Naive thymus-derived CD4-positive, alpha-beta T cell (primary cell): Measurements from ENCODE around the gene ADGRG3. TPM values are rescaled to one million over a fixed set of nuclear protein-coding genes. Genes with fewer than 3 reads are reported as not detected.

Experiments
- ATAC-seq: fragments of 150-1000 bp; cut with Tn5 transposase; 2 replicates; pipeline ENCODE4 v1.10.0; 2021; ENCODE audit warnings: mild to moderate bottlenecking, moderate library complexity
- CTCF ChIA-PET: fragments of 350-600 bp; sonication (Branson Sonifier 250); formaldehyde crosslinking; loops from one replicate; lab custom pipeline; 2021; ENCODE audit warnings: antibody characterized with exemption; lab: Charles Lee
- POLR2A ChIA-PET: fragments of 350-600 bp; sonication (Branson Sonifier 250); formaldehyde crosslinking; loops from one replicate; lab custom pipeline; 2021; ENCODE audit warnings: antibody characterized with exemption, inconsistent platforms; lab: Charles Lee
- DNase-seq, 9 donors: peaks; one replicate each; pipeline versions ENCODE4 v3.0.0 to v3.0.0-alpha.2; 2020 to 2022; ENCODE audit warnings: mixed read lengths in 1 of 9
- H3K27ac ChIP-seq: one replicate; pipeline ENCODE4 v1.7.0; 2013; ENCODE audit warnings: mild to moderate bottlenecking, low read depth, low read length, moderate library complexity
- H3K27me3 ChIP-seq, 2 donors: one replicate each; pipeline ENCODE4 v1.7.0; 2013; ENCODE audit warnings: low read length in 2 of 2, mild to moderate bottlenecking in 2 of 2, moderate library complexity in 2 of 2; ENCODE audit not compliant: control insufficient read depth in 2 of 2, insufficient read depth in 2 of 2
- H3K36me3 ChIP-seq, 3 experiments: 1 replicate in 2 of 3; 2 replicates in 1 of 3; pipeline ENCODE4 v1.7.0; 2013; ENCODE audit warnings: low read length in 3 of 3, mild to moderate bottlenecking in 3 of 3, moderate library complexity in 1 of 3; ENCODE audit not compliant: insufficient read depth in 3 of 3, control insufficient read depth in 2 of 3
- H3K4me1 ChIP-seq, 2 donors: one replicate each; pipeline ENCODE4 v1.7.0; 2013; ENCODE audit warnings: low read length in 2 of 2, mild to moderate bottlenecking in 2 of 2, moderate library complexity in 1 of 2; ENCODE audit not compliant: control insufficient read depth in 2 of 2, insufficient read depth in 2 of 2
- H3K4me3 ChIP-seq: 2 replicates; pipeline ENCODE4 v1.7.0; 2013; ENCODE audit warnings: mild to moderate bottlenecking, low read length
- H3K9me3 ChIP-seq, 3 experiments: 1 replicate in 2 of 3; 2 replicates in 1 of 3; pipeline ENCODE4 v1.7.0; 2013; ENCODE audit warnings: low read length in 3 of 3; ENCODE audit not compliant: control insufficient read depth in 2 of 3
- H3K27ac Mint-ChIP-seq, 9 donors: one replicate each; pipeline ENCODE4 v1.8.0; 2020 to 2022; ENCODE audit warnings: mixed read lengths in 9 of 9, mild to moderate bottlenecking in 8 of 9, moderate library complexity in 5 of 9, inconsistent platforms in 2 of 9
- H3K27me3 Mint-ChIP-seq, 5 donors: one replicate each; pipeline ENCODE4 v1.8.0; 2021 to 2022; ENCODE audit warnings: mixed read lengths in 5 of 5, mild to moderate bottlenecking in 1 of 5
- H3K36me3 Mint-ChIP-seq, 5 donors: one replicate each; pipeline ENCODE4 v1.8.0; 2020 to 2022; ENCODE audit warnings: mixed read lengths in 5 of 5, mild to moderate bottlenecking in 3 of 5, inconsistent platforms in 1 of 5
- H3K4me1 Mint-ChIP-seq, 7 donors: one replicate each; pipeline ENCODE4 v1.8.0; 2020 to 2022; ENCODE audit warnings: mixed read lengths in 7 of 7, mild to moderate bottlenecking in 3 of 7, inconsistent platforms in 1 of 7
- H3K4me3 Mint-ChIP-seq, 10 donors: one replicate each; pipeline ENCODE4 v1.8.0; 2020 to 2022; ENCODE audit warnings: mild to moderate bottlenecking in 10 of 10, mixed read lengths in 10 of 10, moderate library complexity in 6 of 10, inconsistent platforms in 2 of 10
- H3K9me3 Mint-ChIP-seq, 11 donors: one replicate each; pipeline ENCODE4 v1.8.0; 2020 to 2022; ENCODE audit warnings: mixed read lengths in 11 of 11, mild to moderate bottlenecking in 4 of 11, inconsistent platforms in 1 of 11, moderate library complexity in 1 of 11
- intact Hi-C, 2 donors: fragments of 100-400 bp; cut with micrococcal nuclease; formaldehyde crosslinking; loops; one replicate each; pipeline ENCODE4 v1.15.1; 2023
- polyA plus RNA-seq, 2 donors: library from polyadenylated mRNA; unstranded; fragments of 300-500 nt; fragmentation: Illumina TruSeq; gene quantifications; one replicate each; pipeline ENCODE4 v1.2.3, GENCODE V29; 2021
- total RNA-seq, 6 experiments: library from RNA in 5 of 6; stranded (reverse) in 5 of 6; gene quantifications; 1 replicate in 5 of 6; 2 replicates in 1 of 6; pipeline ENCODE4 v1.2.3 and lab custom pipeline; 2021 to 2026

The ADGRG3 gene
- total and polyA plus RNA-seq, 7 experiments from 2014 or later: 4.9 to 14.1 TPM; not detected in 5

GRCh38 chr16:57694725-57695679, 26.9 kb downstream of the ADGRG3 start, which contains the start of gene DRC7:
Gene DRC7 (plus strand): TSS chr16:57694806. CDS start chr16:57697950, 3,144 bp downstream.
- intact Hi-C loops: loop anchor here in 1 of 2 donors (5.0 kb wide), 1 partner anchor 42 kb away; the partner anchor contains the start of gene KATNB1
- H3K4me1 Mint-ChIP-seq: peaks cover 3 to 19% (median 10%) of the 10 kb centered on the region in 7 donors
- H3K27me3 Mint-ChIP-seq: peaks cover 0 to 9% (median 0%) of the 10 kb centered on the region in 5 donors
- peak within 1 kb of the TSS in 5 of 10 donors; percentile 4 to 75 (median 25) for H3K4me3 Mint-ChIP-seq
- peak within 1 kb of the TSS in 5 of 9 donors; percentile 48 to 87 (median 65) for H3K27ac Mint-ChIP-seq
- Histone ChIP-seq H3K4me1 (peaks cover 5% of the 10 kb centered on the region in 2 donors), H3K27me3 (no peaks in the 10 kb centered on the region), H3K4me3 (no peak within 1 kb of the TSS), H3K36me3 (no peaks in the 10 kb centered on the region), H3K9me3 (no peaks in the 10 kb centered on the region), H3K27ac (no peak within 1 kb of the TSS)
- CTCF ChIA-PET: no interaction called here
- POLR2A ChIA-PET: no interaction called here
- no peaks in the 10 kb centered on the region for H3K9me3 Mint-ChIP-seq
- no peaks in the 10 kb centered on the region for H3K36me3 Mint-ChIP-seq
- ATAC-seq: peak; percentile 60
- peak in 2 of 9 donors; percentile 7 to 8 for DNase-seq

GRCh38 chr16:57695680-57696069, 27.6 kb downstream of the ADGRG3 start:
- no peaks in the 10 kb centered on the region for H3K36me3 ChIP-seq
- Mint-ChIP-seq H3K4me1 (peaks cover 0 to 13% (median 6%) of the 10 kb centered on the region in 7 donors), H3K36me3 (no peaks in the 10 kb centered on the region), H3K9me3 (no peaks in the 10 kb centered on the region), H3K27ac (no peak overlapping the region), H3K4me3 (no peak overlapping the region), H3K27me3 (peaks cover 0 to 9% (median 0%) of the 10 kb centered on the region in 5 donors)
- H3K27me3 ChIP-seq: no peaks in the 10 kb centered on the region
- intact Hi-C loops: no loop called here
- H3K4me3 ChIP-seq: no peak overlapping the region
- no peaks in the 10 kb centered on the region for H3K9me3 ChIP-seq
- POLR2A ChIA-PET: no interaction called here
- H3K27ac ChIP-seq: no peak overlapping the region
- H3K4me1 ChIP-seq: no peaks in the 10 kb centered on the region
- ATAC-seq (no peak), DNase-seq (no peak)
- CTCF ChIA-PET: no interaction called here

GRCh38 chr16:57696240-57696639, 28.1 kb downstream of the ADGRG3 start:
- DNase-seq (no peak), ATAC-seq (no peak)
- POLR2A ChIA-PET: no interaction called here
- no peaks in the 10 kb centered on the region for H3K9me3 ChIP-seq
- H3K4me3 Mint-ChIP-seq: no peak overlapping the region
- no peaks in the 10 kb centered on the region for H3K36me3 Mint-ChIP-seq
- no peak overlapping the region for H3K27ac ChIP-seq
- intact Hi-C loops: no loop called here
- no peaks in the 10 kb centered on the region for H3K9me3 Mint-ChIP-seq
- H3K27ac Mint-ChIP-seq: no peak overlapping the region
- CTCF ChIA-PET: no interaction called here
- no peaks in the 10 kb centered on the region for H3K4me1 ChIP-seq
- peaks cover 0 to 10% (median 6%) of the 10 kb centered on the region in 7 donors for H3K4me1 Mint-ChIP-seq
- H3K27me3 Mint-ChIP-seq: peaks cover 0 to 9% (median 0%) of the 10 kb centered on the region in 5 donors
- no peaks in the 10 kb centered on the region for H3K27me3 ChIP-seq
- H3K4me3 ChIP-seq: no peak overlapping the region
- no peaks in the 10 kb centered on the region for H3K36me3 ChIP-seq

GRCh38 chr16:57697896-57698537, 29.9 kb downstream of the ADGRG3 start:
- H3K4me3 Mint-ChIP-seq: no peak overlapping the region
- no peaks in the 10 kb centered on the region for H3K27me3 ChIP-seq
- no peak overlapping the region for H3K4me3 ChIP-seq
- ATAC-seq: no peak
- H3K27ac Mint-ChIP-seq: no peak overlapping the region
- no peaks in the 10 kb centered on the region for H3K36me3 ChIP-seq
- intact Hi-C loops: no loop called here
- DNase-seq: no peak
- ChIA-PET POLR2A (no interaction called here), CTCF (no interaction called here)
- H3K4me1 Mint-ChIP-seq: peaks cover 0 to 10% (median 6%) of the 10 kb centered on the region in 7 donors
- H3K4me1 ChIP-seq: no peaks in the 10 kb centered on the region
- no peak overlapping the region for H3K27ac ChIP-seq
- H3K9me3 ChIP-seq: no peaks in the 10 kb centered on the region
- no peaks in the 10 kb centered on the region for H3K36me3 Mint-ChIP-seq
- no peaks in the 10 kb centered on the region for H3K9me3 Mint-ChIP-seq
- peaks cover 0 to 1% (median 0%) of the 10 kb centered on the region in 5 donors for H3K27me3 Mint-ChIP-seq

GRCh38 chr16:57698812-57699405, 30.8 kb downstream of the ADGRG3 start:
- Histone ChIP-seq H3K27me3 (no peaks in the 10 kb centered on the region), H3K4me1 (no peaks in the 10 kb centered on the region), H3K36me3 (no peaks in the 10 kb centered on the region), H3K27ac (no peak overlapping the region), H3K4me3 (no peak overlapping the region), H3K9me3 (no peaks in the 10 kb centered on the region)
- DNase-seq (no peak), ATAC-seq (no peak)
- intact Hi-C loops: no loop called here
- POLR2A ChIA-PET: no interaction called here
- Mint-ChIP-seq H3K36me3 (no peaks in the 10 kb centered on the region), H3K4me3 (no peak overlapping the region), H3K4me1 (peaks cover 0 to 10% (median 6%) of the 10 kb centered on the region in 7 donors), H3K9me3 (no peaks in the 10 kb centered on the region), H3K27me3 (no peaks in the 10 kb centered on the region), H3K27ac (no peak overlapping the region)
- CTCF ChIA-PET: interaction anchor here (0.9 kb wide), 1 partner anchor 179 kb away, joined by 3 read pairs; no protein-coding TSS in a partner anchor

GRCh38 chr16:57699481-57699880, 31.4 kb downstream of the ADGRG3 start:
- Histone ChIP-seq H3K4me1 (no peaks in the 10 kb centered on the region), H3K4me3 (no peak overlapping the region), H3K27ac (no peak overlapping the region), H3K9me3 (no peaks in the 10 kb centered on the region), H3K27me3 (no peaks in the 10 kb centered on the region), H3K36me3 (no peaks in the 10 kb centered on the region)
- Mint-ChIP-seq H3K9me3 (no peaks in the 10 kb centered on the region), H3K27ac (no peak overlapping the region), H3K4me3 (no peak overlapping the region), H3K4me1 (peaks cover 0 to 9% (median 6%) of the 10 kb centered on the region in 7 donors), H3K36me3 (no peaks in the 10 kb centered on the region), H3K27me3 (peaks cover 0 to 5% (median 0%) of the 10 kb centered on the region in 5 donors)
- ChIA-PET CTCF (interaction anchor here (0.9 kb wide), 1 partner anchor 180 kb away, joined by 3 read pairs; no protein-coding TSS in a partner anchor), POLR2A (no interaction called here)
- DNase-seq: no peak
- intact Hi-C loops: no loop called here
- ATAC-seq: no peak
